Body of pancreas (tissue), 4 donors: ENCODE measurements around the gene VPS16. TPM values are rescaled to one million over a fixed set of nuclear protein-coding genes. Genes with fewer than 3 reads are reported as not detected.
A peak's percentile ranks its signal among the peaks of the same experiment; 100 is the strongest.

ENCODE experiments used
- ATAC-seq: fragments of 150-250 bp; one replicate; pipeline ENCODE4 v1.9.1; 2016
- DNase-seq, 4 donors: peaks; one replicate each; pipeline ENCODE4 v3.0.0-alpha.2; 2019
- H3K27ac ChIP-seq, 4 donors: fragments of 200-600 bp; sonication (generic); 1 replicate in 3 of 4; 2 replicates in 1 of 4; pipeline versions ENCODE4 v1.5.1 to v1.6.1; 2016 to 2019; ENCODE audit warnings: mild to moderate bottlenecking in 1 of 4, mixed read lengths in 1 of 4, moderate library complexity in 1 of 4
- H3K27me3 ChIP-seq, 2 donors: fragments of 200-600 bp; sonication (generic); one replicate each; pipeline ENCODE4 v1.6.0; 2016; ENCODE audit warnings: mild to moderate bottlenecking in 1 of 2
- H3K36me3 ChIP-seq, 2 donors: fragments of 200-600 bp; sonication (generic); replicated peaks in 1 of 2; 2 replicates each; pipeline ENCODE4 v1.5.1; 2016; ENCODE audit warnings: low read depth in 2 of 2; ENCODE audit not compliant: insufficient read depth in 1 of 2
- H3K4me1 ChIP-seq: fragments of 200-600 bp; sonication (generic); one replicate; pipeline ENCODE4 v1.6.0; 2016
- H3K4me3 ChIP-seq, 2 donors: fragments of 200-600 bp; sonication (generic); 1 replicate in 1 of 2; 2 replicates in 1 of 2; pipeline ENCODE4 v1.5.1; 2016 to 2019
- H3K9me3 ChIP-seq, 3 donors: fragments of 200-600 bp; sonication (generic); 1 replicate in 2 of 3; 2 replicates in 1 of 3; pipeline ENCODE4 v1.5.1; 2016
- POLR2A ChIP-seq, 3 donors: fragments of 450-650 bp; IDR thresholded peaks; one replicate each; pipeline ENCODE4 v1.6.1; 2016; ENCODE audit warnings: antibody characterized with exemption in 3 of 3, mild to moderate bottlenecking in 2 of 3
- WGBS, 2 donors: methylation state at CpG; one replicate each; pipeline ENCODE4 v1.1.5; 2017; 5-methylcytosine and 5-hydroxymethylcytosine counted together
- intact Hi-C: fragments of 100-400 bp; cut with DNase I; formaldehyde crosslinking; loops from one replicate; pipeline ENCODE4 v1.15.1; 2023
- total RNA-seq, 2 donors: library from RNA; depleted of rRNA; stranded (reverse); fragments of >200 nt; gene quantifications; one replicate each; pipeline ENCODE4 v1.1.0, GENCODE V29; 2016
- TF ChIP-seq, protein P1 (sequence below), 7 experiments: fragments of 450-650 bp in 4 of 7; fragments of 200-600 bp in 3 of 7; sonication (generic) in 3 of 7; IDR thresholded peaks; one replicate each; pipeline ENCODE4 v1.5.1; 2016 to 2019; ENCODE audit warnings: antibody characterized with exemption in 7 of 7

Gene VPS16
- 10 to 100 TPM; 21.3 to 25.4 TPM for total RNA-seq

DNA sequence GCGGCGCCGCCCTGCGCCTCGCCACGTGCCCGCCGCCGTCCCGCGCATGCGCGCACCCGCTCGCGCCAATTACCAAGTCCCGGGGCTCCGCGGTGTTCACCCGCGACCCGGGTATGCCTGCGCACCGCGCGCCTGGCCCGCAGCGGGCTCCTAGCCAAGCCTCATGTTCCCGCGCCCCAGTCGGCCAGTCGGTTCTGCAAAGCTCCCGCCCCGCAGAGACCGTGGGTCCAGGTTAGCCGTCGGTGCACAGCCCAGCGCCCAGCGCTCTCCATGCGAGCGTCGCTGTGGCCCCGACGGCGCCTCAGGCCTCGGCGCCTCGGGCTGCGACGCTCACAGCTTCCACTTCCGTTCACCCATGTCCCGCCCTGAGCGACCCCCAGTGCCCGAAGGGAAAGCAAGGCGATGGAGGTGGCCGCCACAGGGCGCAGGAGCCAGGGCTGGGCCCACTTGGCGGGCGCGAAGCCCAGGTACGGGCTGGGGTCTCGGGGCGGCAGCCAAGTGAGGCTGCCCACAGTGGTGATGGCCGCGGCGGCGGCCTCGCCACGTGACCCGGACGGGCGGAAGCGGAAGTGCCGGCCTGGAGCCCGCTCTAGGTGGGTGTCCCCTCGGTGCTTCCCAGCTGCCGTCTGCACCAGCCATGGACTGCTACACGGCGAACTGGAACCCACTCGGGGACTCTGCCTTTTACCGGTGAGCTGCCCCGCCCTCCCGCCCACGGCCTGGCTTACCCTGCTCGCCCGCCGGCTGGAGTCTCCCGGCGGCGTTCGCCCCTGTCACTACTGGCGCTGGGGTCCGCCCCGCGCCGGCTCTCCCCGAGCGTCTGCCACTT is at the start of gene VPS16, which contains the start of gene PCED1A:
Gene VPS16 (plus strand): TSS at position 608 of the 829 bp plus-strand sequence. CDS start 30 bp downstream, at position 638.
Gene PCED1A (minus strand): TSS at position 518 of the 829 bp plus-strand sequence. CDS start 743 bp downstream, outside the sequence.
- peak within 1 kb of the TSS; percentile 45 to 93 (median 87) for H3K27ac ChIP-seq
- H3K36me3 ChIP-seq, result no peaks in the 10 kb centered on the region
- peak within 1 kb of the TSS; percentile 92 to 97 for H3K4me3 ChIP-seq
- no peaks in the 10 kb centered on the region for H3K27me3 ChIP-seq
- peak; percentile 33 to 76 (median 72) for TF ChIP-seq POLR2A (IDR thresholded peaks at IDR 0.05)
- TF ChIP-seq, protein P1, sequence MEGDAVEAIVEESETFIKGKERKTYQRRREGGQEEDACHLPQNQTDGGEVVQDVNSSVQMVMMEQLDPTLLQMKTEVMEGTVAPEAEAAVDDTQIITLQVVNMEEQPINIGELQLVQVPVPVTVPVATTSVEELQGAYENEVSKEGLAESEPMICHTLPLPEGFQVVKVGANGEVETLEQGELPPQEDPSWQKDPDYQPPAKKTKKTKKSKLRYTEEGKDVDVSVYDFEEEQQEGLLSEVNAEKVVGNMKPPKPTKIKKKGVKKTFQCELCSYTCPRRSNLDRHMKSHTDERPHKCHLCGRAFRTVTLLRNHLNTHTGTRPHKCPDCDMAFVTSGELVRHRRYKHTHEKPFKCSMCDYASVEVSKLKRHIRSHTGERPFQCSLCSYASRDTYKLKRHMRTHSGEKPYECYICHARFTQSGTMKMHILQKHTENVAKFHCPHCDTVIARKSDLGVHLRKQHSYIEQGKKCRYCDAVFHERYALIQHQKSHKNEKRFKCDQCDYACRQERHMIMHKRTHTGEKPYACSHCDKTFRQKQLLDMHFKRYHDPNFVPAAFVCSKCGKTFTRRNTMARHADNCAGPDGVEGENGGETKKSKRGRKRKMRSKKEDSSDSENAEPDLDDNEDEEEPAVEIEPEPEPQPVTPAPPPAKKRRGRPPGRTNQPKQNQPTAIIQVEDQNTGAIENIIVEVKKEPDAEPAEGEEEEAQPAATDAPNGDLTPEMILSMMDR (IDR thresholded peaks at IDR 0.05), result no peak
- ATAC-seq, result peak; percentile 96
- H3K9me3 ChIP-seq, result no peaks in the 10 kb centered on the region
- peaks cover 21% of the 10 kb centered on the region for H3K4me1 ChIP-seq
- intact Hi-C loops, result no loop called here
- peak; percentile 86 to 87 (median 87) for DNase-seq
- WGBS, 2 donors, result 0 to 4% methylated on average over 7 to 92 of the region's 98 CpGs

- H3K4me1 ChIP-seq, result no peaks in the 10 kb centered on the region
- no peaks in the 10 kb centered on the region for H3K27me3 ChIP-seq
- no peak overlapping the region for H3K4me3 ChIP-seq
- ATAC-seq (no peak), DNase-seq (no peak)
- no peak overlapping the region for H3K27ac ChIP-seq
- TF ChIP-seq, protein P1 (IDR thresholded peaks at IDR 0.05), result no peak
- TF ChIP-seq POLR2A (IDR thresholded peaks at IDR 0.05), result no peak
- WGBS, 2 donors, result 78 to 83% methylated on average over 6 of the region's 6 CpGs
- no peaks in the 10 kb centered on the region for H3K36me3 ChIP-seq
- H3K9me3 ChIP-seq, result no peaks in the 10 kb centered on the region
- intact Hi-C loops, result no loop called here
Measured at GRCh38 chr20:2793471-2793870, 47.1 kb upstream of the VPS16 start.

DNA sequence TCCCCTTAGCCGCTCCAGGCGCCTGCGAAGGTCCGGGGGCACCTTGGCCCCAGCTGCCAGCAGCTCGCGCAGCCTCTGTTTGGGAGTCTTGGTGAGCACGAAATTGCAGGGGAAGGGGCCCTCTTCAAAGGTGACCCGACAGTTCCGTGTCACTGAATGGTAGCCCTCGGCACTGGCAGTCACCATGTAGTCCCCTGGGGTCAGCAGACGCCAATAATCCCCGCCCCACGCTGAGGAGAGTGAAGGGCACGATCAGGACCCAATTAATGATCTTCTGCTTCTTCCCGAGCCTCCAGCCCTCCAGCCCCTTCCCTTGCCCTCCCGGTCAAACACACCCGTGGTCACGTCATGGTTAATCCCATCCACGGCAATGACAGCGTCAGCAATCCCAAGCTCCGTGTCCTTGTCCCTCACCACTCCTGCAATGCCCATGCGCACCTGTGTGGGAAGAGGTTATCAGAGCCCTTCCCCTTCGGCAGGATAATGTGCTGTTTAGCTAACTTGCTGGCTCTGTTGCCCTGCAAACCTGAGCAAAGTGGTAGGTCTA is 46.3 kb upstream of the VPS16 start:
- intact Hi-C loops, result no loop called here
- H3K27ac ChIP-seq, result no peak overlapping the region
- 57 to 65% methylated on average over 12 to 23 of the region's 23 CpGs for WGBS, 2 donors
- H3K27me3 ChIP-seq, result no peaks in the 10 kb centered on the region
- no peak for ATAC-seq
- DNase-seq, result no peak
- no peaks in the 10 kb centered on the region for H3K36me3 ChIP-seq
- no peaks in the 10 kb centered on the region for H3K4me1 ChIP-seq
- no peak for TF ChIP-seq POLR2A (IDR thresholded peaks at IDR 0.05)
- TF ChIP-seq, protein P1 (IDR thresholded peaks at IDR 0.05), result no peak
- no peaks in the 10 kb centered on the region for H3K9me3 ChIP-seq
- no peak overlapping the region for H3K4me3 ChIP-seq

- DNase-seq, result no peak
- 50 to 73% methylated on average over 3 to 11 of the region's 11 CpGs for WGBS, 2 donors
- H3K27me3 ChIP-seq, result no peaks in the 10 kb centered on the region
- no peaks in the 10 kb centered on the region for H3K9me3 ChIP-seq
- peaks cover 6% of the 10 kb centered on the region for H3K4me1 ChIP-seq
- TF ChIP-seq POLR2A (IDR thresholded peaks at IDR 0.05), result no peak
- TF ChIP-seq, protein P1 (IDR thresholded peaks at IDR 0.05), result no peak
- H3K4me3 ChIP-seq, result no peak overlapping the region
- no peak for ATAC-seq
- H3K27ac ChIP-seq, result no peak overlapping the region
- H3K36me3 ChIP-seq, result no peaks in the 10 kb centered on the region
- intact Hi-C loops, result no loop called here
Measured at GRCh38 chr20:2794866-2795447, 45.6 kb upstream of the VPS16 start.
